Measurements from ENCODE around the gene SLC43A1. TPM values are rescaled to one million over a fixed set of nuclear protein-coding genes. Genes with fewer than 3 reads are reported as not detected.

The SLC43A1 gene
- total RNA-seq, 1 experiment from 2014 or later: 27.1 TPM

DNA sequence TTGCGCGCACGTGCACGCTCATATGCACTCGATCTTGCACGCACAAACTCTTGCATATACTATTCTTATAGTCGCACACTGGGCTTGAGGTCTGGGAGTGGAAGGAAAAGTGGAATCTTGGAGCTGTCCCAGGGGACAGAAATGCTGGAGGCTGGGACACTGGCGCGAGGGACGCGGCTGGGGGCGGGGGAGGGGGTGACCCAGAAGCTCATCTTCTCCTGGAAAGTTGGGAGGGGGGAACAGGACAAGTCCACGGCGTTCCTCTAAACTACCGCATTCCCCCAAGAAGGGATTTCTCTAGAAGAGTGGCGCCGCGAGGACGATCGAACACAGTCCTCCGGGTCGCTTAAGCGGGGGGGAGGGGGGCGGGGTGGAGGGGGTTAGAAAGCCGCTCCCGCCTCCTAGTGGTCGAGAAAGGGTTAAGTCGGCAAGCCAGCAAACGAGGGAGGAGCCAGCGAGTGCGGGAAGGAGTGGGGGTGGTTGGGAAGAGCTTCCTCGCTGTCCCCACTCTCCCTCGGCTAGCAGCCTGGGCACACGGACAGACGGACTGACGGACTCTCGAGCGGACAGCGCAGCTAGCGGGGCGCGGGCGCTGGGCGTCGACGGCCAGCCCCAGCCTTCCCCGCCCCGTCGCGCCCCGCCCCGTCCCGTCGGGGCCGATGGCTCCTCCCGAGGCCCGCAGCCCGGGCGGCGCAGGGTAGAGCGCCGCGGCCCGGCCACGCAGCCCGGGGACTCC, 55.3 kb downstream of the SLC43A1 start, which contains the start of gene RTN4RL2:
Gene RTN4RL2, plus strand, starts transcription at position 507 of the 736 bp plus-strand sequence. CDS start 338 bp downstream, outside the sequence.
- peaks cover 68% of the 10 kb centered on the region for H3K27me3 Mint-ChIP-seq (ENCODE audit: low read depth)

More for the DNA sequence above, 55.3 kb downstream of the SLC43A1 start, which contains the start of gene RTN4RL2:
- ChIA-PET POLR2A (interaction anchor here (0.6 to 1.9 kb wide), 6 partner anchors 12 to 116 kb away, joined by 3 to 6 read pairs (median 5); no protein-coding TSS in a partner anchor), CTCF (interaction anchor here (0.6 to 7.4 kb wide), 35 partner anchors 8 to 1054 kb away, joined by 3 to 260 read pairs (median 5); partner anchors contain the start of genes MED19, P2RX3, SERPING1 and SLC43A1)
- peak; percentile 17 for ATAC-seq
- Mint-ChIP-seq H3K27ac (no peak within 1 kb of the TSS), H3K9me3 (no peaks in the 10 kb centered on the region), H3K36me3 (no peaks in the 10 kb centered on the region), H3K4me3 (peak within 1 kb of the TSS; percentile 87), H3K4me1 (peaks cover 49% of the 10 kb centered on the region)
- peak; percentile 61 for TF ChIP-seq SP1 (CRISPR knock-in tag; conservative IDR thresholded peaks at IDR 0.05)
- TF ChIP-seq ARID4B (CRISPR knock-in tag; IDR thresholded peaks at IDR 0.05; ENCODE audit: borderline replicate concordance): 0 out of 2 replicates have a peak, but pooled peaks have one; percentile 12
- TF ChIP-seq GRHL2 (CRISPR knock-in tag; IDR thresholded peaks at IDR 0.05; ENCODE audit: insufficient replicate concordance, severe bottlenecking): no peak
- TF ChIP-seq ZNF396 (CRISPR knock-in tag; IDR thresholded peaks at IDR 0.05; ENCODE audit: borderline replicate concordance): no peak
- peak; percentile 58 for TF ChIP-seq CTCF (IDR thresholded peaks at IDR 0.05)
- TF ChIP-seq JAZF1 (CRISPR knock-in tag; IDR thresholded peaks at IDR 0.05): no peak
- 0 out of 2 replicates have a peak, but pooled peaks have one; percentile 24 for TF ChIP-seq NFE2L1 (CRISPR knock-in tag; IDR thresholded peaks at IDR 0.05)
- TF ChIP-seq, protein P1, sequence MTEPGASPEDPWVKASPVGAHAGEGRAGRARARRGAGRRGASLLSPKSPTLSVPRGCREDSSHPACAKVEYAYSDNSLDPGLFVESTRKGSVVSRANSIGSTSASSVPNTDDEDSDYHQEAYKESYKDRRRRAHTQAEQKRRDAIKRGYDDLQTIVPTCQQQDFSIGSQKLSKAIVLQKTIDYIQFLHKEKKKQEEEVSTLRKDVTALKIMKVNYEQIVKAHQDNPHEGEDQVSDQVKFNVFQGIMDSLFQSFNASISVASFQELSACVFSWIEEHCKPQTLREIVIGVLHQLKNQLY (CRISPR knock-in tag; IDR thresholded peaks at IDR 0.05): no peak
- DNase-seq (ENCODE audit: low spot score): peak; percentile 81
